UCSD-AML1 (cell line): ENCODE data around the gene SRPRA.
A peak's percentile ranks its signal among the peaks of the same experiment; 100 is the strongest.
"Not testable (repeated sequence)": the region's sequence is repeated elsewhere in the genome, so short reads cannot be mapped to it uniquely, and the experiment has no call there.

Experiments used
- DNase-seq: peaks from one replicate; lab custom pipeline; 2025; ENCODE audit not compliant: unreplicated experiment; lab: John Stamatoyannopoulos, UW

The SRPRA gene

GRCh38 chr11:126282736-126283591 is 14.3 kb upstream of the SRPRA start, which contains the start of gene TIRAP:
Gene TIRAP, plus strand, starts transcription at chr11:126283093. Its CDS starts 7,802 bp downstream, at chr11:126290895.
- DNase-seq: peak; percentile 62

GRCh38 chr11:126282361-126282735 is 13.7 kb upstream of the SRPRA start:
- DNase-seq: peak; percentile 47

GRCh38 chr11:126281666-126282175 is 13.0 kb upstream of the SRPRA start:
- no peak for DNase-seq

- no peak for DNase-seq
Observed at GRCh38 chr11:126281245-126281644, 12.6 kb upstream of the SRPRA start.

- peak; percentile 69 for DNase-seq
Observed at GRCh38 chr11:126280595-126280994, 11.9 kb upstream of the SRPRA start.

GRCh38 chr11:126279191-126279590 is 10.5 kb upstream of the SRPRA start:
- no peak for DNase-seq

GRCh38 chr11:126277780-126278179 is 9.1 kb upstream of the SRPRA start:
- no peak for DNase-seq

GRCh38 chr11:126277322-126277721 is 8.6 kb upstream of the SRPRA start:
- no peak for DNase-seq

- DNase-seq: no peak
Observed at GRCh38 chr11:126268361-126268707, 361 bp downstream of the SRPRA start.

GRCh38 chr11:126267650-126268049 is 1.0 kb downstream of the SRPRA start:
- DNase-seq: no peak

GRCh38 chr11:126265811-126266210 is 2.9 kb downstream of the SRPRA start:
- no peak for DNase-seq

- DNase-seq: no peak
Observed at GRCh38 chr11:126263489-126263888, 5.2 kb downstream of the SRPRA start.

- no peak for DNase-seq
Observed at GRCh38 chr11:126262216-126262615, 6.5 kb downstream of the SRPRA start.

- DNase-seq: no peak
Observed at GRCh38 chr11:126257764-126258163, 10.9 kb downstream of the SRPRA start.

- DNase-seq: no peak
Observed at GRCh38 chr11:126257144-126257543, 11.6 kb downstream of the SRPRA start.

- no peak for DNase-seq
Observed at GRCh38 chr11:126256216-126256615, 12.5 kb downstream of the SRPRA start.

GRCh38 chr11:126255507-126255906 is 13.2 kb downstream of the SRPRA start:
- DNase-seq: not testable (repeated sequence)

- DNase-seq: no peak
Observed at GRCh38 chr11:126254819-126255218, 13.9 kb downstream of the SRPRA start.

- no peak for DNase-seq
Observed at GRCh38 chr11:126253265-126253664, 15.4 kb downstream of the SRPRA start.

GRCh38 chr11:126246636-126247035 is 22.1 kb downstream of the SRPRA start:
- DNase-seq: no peak

GRCh38 chr11:126233391-126233790 is 35.3 kb downstream of the SRPRA start:
- no peak for DNase-seq

GRCh38 chr11:126232683-126233082 is 36.0 kb downstream of the SRPRA start:
- no peak for DNase-seq
